HG02610 (cell line): ENCODE measurements around the gene ZMIZ2.
A peak's percentile ranks its signal among the peaks of the same experiment; 100 is the strongest.
"Not testable (repeated sequence)": the region's sequence is repeated elsewhere in the genome, so short reads cannot be mapped to it uniquely, and the experiment has no call there.

Experiments
- ATAC-seq: cut with Tn5 transposase; IDR thresholded peaks from one replicate; pipeline ENCODE4 v1.9.1; 2021; ENCODE audit warnings: mild to moderate bottlenecking, moderate library complexity; ENCODE audit not compliant: unreplicated experiment

ZMIZ2 gene

GRCh38 chr7:44748045-44748947 lies at the start of gene ZMIZ2:
ZMIZ2 (plus strand) TSS chr7:44748847; CDS start chr7:44756250, 7,403 bp downstream.
- peak; percentile 70 for ATAC-seq

- ATAC-seq, result not testable (repeated sequence)
Observed at GRCh38 chr7:44699598-44699997, 49.0 kb upstream of the ZMIZ2 start.

GRCh38 chr7:44700322-44700721 lies 48.3 kb upstream of the ZMIZ2 start:
- ATAC-seq, result no peak

GRCh38 chr7:44703391-44703790 lies 45.3 kb upstream of the ZMIZ2 start:
- not testable (repeated sequence) for ATAC-seq

GRCh38 chr7:44703921-44704320 lies 44.7 kb upstream of the ZMIZ2 start:
- no peak for ATAC-seq

- ATAC-seq, result no peak
Observed at GRCh38 chr7:44705434-44705833, 43.2 kb upstream of the ZMIZ2 start.

- ATAC-seq, result no peak
Observed at GRCh38 chr7:44706788-44707557, 41.7 kb upstream of the ZMIZ2 start.

GRCh38 chr7:44707558-44708230 lies 41.0 kb upstream of the ZMIZ2 start:
- ATAC-seq, result no peak

GRCh38 chr7:44709011-44709915 lies 39.4 kb upstream of the ZMIZ2 start:
- no peak for ATAC-seq

GRCh38 chr7:44709945-44710596 lies 38.6 kb upstream of the ZMIZ2 start:
- ATAC-seq, result no peak

GRCh38 chr7:44711528-44711927 lies 37.1 kb upstream of the ZMIZ2 start:
- no peak for ATAC-seq

GRCh38 chr7:44712012-44712411 lies 36.6 kb upstream of the ZMIZ2 start:
- no peak for ATAC-seq

- ATAC-seq, result no peak
Observed at GRCh38 chr7:44713141-44713540, 35.5 kb upstream of the ZMIZ2 start.

- no peak for ATAC-seq
Observed at GRCh38 chr7:44713680-44714335, 34.8 kb upstream of the ZMIZ2 start.

- no peak for ATAC-seq
Observed at GRCh38 chr7:44716205-44716604, 32.4 kb upstream of the ZMIZ2 start.

- no peak for ATAC-seq
Observed at GRCh38 chr7:44720301-44720700, 28.3 kb upstream of the ZMIZ2 start.

GRCh38 chr7:44724276-44724675 lies 24.4 kb upstream of the ZMIZ2 start:
- ATAC-seq, result no peak

- not testable (repeated sequence) for ATAC-seq
Observed at GRCh38 chr7:44726250-44726649, 22.4 kb upstream of the ZMIZ2 start.
